Suppressor macrophage treated with lipopolysaccharide for 4 hours (primary cell): Measurements from ENCODE around the gene NCL.
"Not testable (repeated sequence)": the region's sequence is repeated elsewhere in the genome, so short reads cannot be mapped to it uniquely, and the experiment has no call there.

Source experiments
- DNase-seq: peaks from one replicate; pipeline ENCODE4 v3.0.0-alpha.2; 2020

The NCL gene

GRCh38 chr2:231427116-231427515 lies 37.2 kb downstream of the NCL start:
- DNase-seq, result no peak

- DNase-seq, result no peak
Observed at GRCh38 chr2:231425811-231426703, 38.2 kb downstream of the NCL start.

GRCh38 chr2:231425291-231425810 lies 38.9 kb downstream of the NCL start:
- DNase-seq, result no peak

- no peak for DNase-seq
Observed at GRCh38 chr2:231423176-231423575, 41.1 kb downstream of the NCL start.

GRCh38 chr2:231422056-231422455 lies 42.2 kb downstream of the NCL start:
- DNase-seq, result no peak

GRCh38 chr2:231421051-231421580 lies 43.2 kb downstream of the NCL start:
- DNase-seq, result no peak

GRCh38 chr2:231418820-231419640 lies 45.3 kb downstream of the NCL start:
- DNase-seq, result no peak

- DNase-seq, result no peak
Observed at GRCh38 chr2:231415029-231415428, 49.3 kb downstream of the NCL start.

- DNase-seq, result no peak
Observed at GRCh38 chr2:231413921-231414476, 50.3 kb downstream of the NCL start.

- no peak for DNase-seq
Observed at GRCh38 chr2:231413456-231413855, 50.8 kb downstream of the NCL start.

- DNase-seq, result no peak
Observed at GRCh38 chr2:231412618-231412963, 51.7 kb downstream of the NCL start.

GRCh38 chr2:231411831-231412617 lies 52.3 kb downstream of the NCL start:
- peak; percentile 88 for DNase-seq

- no peak for DNase-seq
Observed at GRCh38 chr2:231411237-231411636, 53.0 kb downstream of the NCL start.

- no peak for DNase-seq
Observed at GRCh38 chr2:231410293-231411004, 53.8 kb downstream of the NCL start.

- no peak for DNase-seq
Observed at GRCh38 chr2:231409776-231410175, 54.5 kb downstream of the NCL start.

- DNase-seq, result not testable (repeated sequence)
Observed at GRCh38 chr2:231408304-231408703, 56.0 kb downstream of the NCL start.

GRCh38 chr2:231407686-231408085 lies 56.6 kb downstream of the NCL start:
- DNase-seq, result not testable (repeated sequence)

- not testable (repeated sequence) for DNase-seq
Observed at GRCh38 chr2:231405601-231406367, 58.5 kb downstream of the NCL start.

GRCh38 chr2:231404183-231404578 lies 60.1 kb downstream of the NCL start:
- DNase-seq, result not testable (repeated sequence)
